ENCODE data around the gene CDK8. TPM values are rescaled to one million over a fixed set of nuclear protein-coding genes. Genes with fewer than 3 reads are reported as not detected.
"Not testable (repeated sequence)": the region's sequence is repeated elsewhere in the genome, so short reads cannot be mapped to it uniquely, and the experiment has no call there.

CDK8 gene
- total and polyA plus RNA-seq, 2 donors (not counting 3 experiments of a cell fraction or from before 2014, with no cell fraction given), result 12.2 to 13.3 TPM

DNA sequence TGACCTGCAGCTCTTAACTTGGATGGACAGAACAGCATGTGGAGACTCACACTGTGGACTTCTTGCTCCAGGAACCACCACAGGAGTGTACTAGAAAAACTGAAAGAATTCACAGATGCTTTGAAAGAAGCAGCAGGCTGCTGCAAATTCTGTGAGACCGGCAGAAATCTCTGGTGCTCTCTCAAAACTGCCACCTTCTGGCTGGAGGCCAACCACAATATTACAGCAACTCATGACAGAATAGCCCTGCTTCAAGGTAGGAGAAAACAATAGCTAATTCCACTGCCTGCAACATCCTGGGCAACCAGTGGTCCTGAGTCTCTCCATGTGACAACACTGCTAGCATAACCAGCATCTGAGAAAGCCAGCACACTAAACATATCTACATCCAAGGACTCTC lies 26.9 kb downstream of the CDK8 start:
- H3K4me2 ChIP-seq (ENCODE audit: insufficient read depth, low read length), result no peak overlapping the region
- H3K4me1 ChIP-seq (ENCODE audit: control insufficient read depth, extremely low read depth, insufficient read depth, low read length), result no peaks in the 10 kb centered on the region
- no peak overlapping the region for H3K27ac ChIP-seq (ENCODE audit: insufficient read depth, low read depth, low read length)
- no peaks in the 10 kb centered on the region for H3K27me3 ChIP-seq (ENCODE audit: control insufficient read depth in 2 of 2, insufficient read depth in 2 of 2, low read length in 2 of 2)
- no peaks in the 10 kb centered on the region for H3K9me1 ChIP-seq (replicated peaks; ENCODE audit: control insufficient read depth, extremely low read depth, insufficient read depth, low read length)
- intact Hi-C loops (cut with micrococcal nuclease), result no loop called here
- dilution Hi-C loops (cut with MboI; ENCODE audit: extremely low pct_ligation_motif_present, low sequenced_read_pairs), result no loop called here
- H4K20me1 ChIP-seq (replicated peaks; ENCODE audit: control insufficient read depth, extremely low read depth, insufficient read depth, low read length), result no peaks in the 10 kb centered on the region
- H3K9me3 ChIP-seq (replicated peaks; ENCODE audit: control insufficient read depth, insufficient read depth, low read length), result no peaks in the 10 kb centered on the region
- no TSS peak for BruUV-seq (replicated peaks)
- ChIA-PET CTCF (interaction anchor here (0.8 to 2.2 kb wide), 4 partner anchors 10 to 418 kb away, joined by 3 to 6 read pairs (median 4); no protein-coding TSS in a partner anchor), POLR2A (no interaction called here)
- H3K79me2 ChIP-seq (ENCODE audit: control insufficient read depth, insufficient read depth, low read length), result peaks cover 10% of the 10 kb centered on the region
- H3K4me3 ChIP-seq (replicated peaks in 1 of 3; ENCODE audit: insufficient read depth in 1 of 3, low read depth in 1 of 3, low read length in 3 of 3), result no peak overlapping the region
- H3K36me3 ChIP-seq (ENCODE audit: control insufficient read depth in 2 of 2, extremely low read depth in 1 of 2, insufficient read depth in 2 of 2, low read length in 2 of 2), result no peaks in the 10 kb centered on the region
- H2AFZ ChIP-seq (ENCODE audit: low read depth, low read length), result no peak overlapping the region
- FAIRE-seq, result no peak
- no peak overlapping the region for H3K9ac ChIP-seq (replicated peaks; ENCODE audit: extremely low read depth, insufficient read depth, low read length)
- TF ChIP-seq FOS (IDR thresholded peaks at IDR 0.05; ENCODE audit: borderline replicate concordance, insufficient read depth, low read length), result no peak
- TF ChIP-seq MYC (IDR thresholded peaks at IDR 0.05; ENCODE audit: low read depth, low read length), result no peak
- TF ChIP-seq JUN (IDR thresholded peaks at IDR 0.05; ENCODE audit: borderline replicate concordance, insufficient read depth, insufficient read length, low read depth), result no peak
- no peak for TF ChIP-seq MAX (IDR thresholded peaks at IDR 0.05; ENCODE audit: insufficient read depth, insufficient read length)
- TF ChIP-seq POLR2AphosphoS5 (IDR thresholded peaks at IDR 0.05; ENCODE audit: insufficient read depth, low read depth, low read length), result no peak
- no peak for TF ChIP-seq CTCF (IDR thresholded peaks at IDR 0.05; ENCODE audit: extremely low read depth in 1 of 2, insufficient read depth in 1 of 2, low read depth in 1 of 2, low read length in 2 of 2)
- no peak for TF ChIP-seq POLR2A (IDR thresholded peaks at IDR 0.05; ENCODE audit: low read depth, low read length)
- no peak for TF ChIP-seq EZH2 (IDR thresholded peaks at IDR 0.05; ENCODE audit: borderline replicate concordance, low read depth, low read length, severe bottlenecking)
- TF ChIP-seq GATA2 (IDR thresholded peaks at IDR 0.05; ENCODE audit: insufficient read depth, insufficient read length, low read depth, low read length), result no peak
- peak; percentile 27 for DNase-seq (ENCODE audit: low read depth, low spot score)

DNA sequence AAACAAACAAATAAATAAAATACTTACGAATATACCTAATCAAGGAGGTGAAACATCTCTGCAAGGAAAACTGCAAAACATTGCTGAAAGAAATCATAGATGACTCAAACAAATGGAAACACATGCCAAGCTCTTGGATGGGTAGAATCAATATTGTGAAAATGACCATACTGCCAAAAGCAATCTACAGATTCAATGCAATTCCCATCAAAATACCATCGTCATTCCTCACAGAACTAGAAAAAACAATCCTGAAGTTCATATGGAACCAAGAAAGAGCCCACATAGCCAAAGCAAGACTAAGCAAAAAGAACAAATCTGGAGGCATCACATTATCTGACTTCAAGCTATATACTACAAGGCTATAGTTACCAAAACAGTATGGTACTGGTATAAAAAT lies 32.0 kb downstream of the CDK8 start:
- DNase-seq (ENCODE audit: low read depth, low spot score); H2AFZ ChIP-seq (ENCODE audit: low read depth, low read length); H4K20me1 ChIP-seq (replicated peaks; ENCODE audit: control insufficient read depth, extremely low read depth, insufficient read depth, low read length); H3K4me1 ChIP-seq (ENCODE audit: control insufficient read depth, extremely low read depth, insufficient read depth, low read length); H3K4me2 ChIP-seq (ENCODE audit: insufficient read depth, low read length); FAIRE-seq; H3K9me1 ChIP-seq (replicated peaks; ENCODE audit: control insufficient read depth, extremely low read depth, insufficient read depth, low read length); H3K9ac ChIP-seq (replicated peaks; ENCODE audit: extremely low read depth, insufficient read depth, low read length); H3K9me3 ChIP-seq (replicated peaks; ENCODE audit: control insufficient read depth, insufficient read depth, low read length); H3K4me3 ChIP-seq (replicated peaks in 1 of 3; ENCODE audit: insufficient read depth in 1 of 3, low read depth in 1 of 3, low read length in 3 of 3); H3K79me2 ChIP-seq (ENCODE audit: control insufficient read depth, insufficient read depth, low read length); dilution Hi-C loops (cut with MboI; ENCODE audit: extremely low pct_ligation_motif_present, low sequenced_read_pairs); BruUV-seq (replicated peaks); H3K36me3 ChIP-seq (ENCODE audit: control insufficient read depth in 2 of 2, extremely low read depth in 1 of 2, insufficient read depth in 2 of 2, low read length in 2 of 2); H3K27me3 ChIP-seq (ENCODE audit: control insufficient read depth in 2 of 2, insufficient read depth in 2 of 2, low read length in 2 of 2); CTCF ChIA-PET; intact Hi-C loops (cut with micrococcal nuclease); POLR2A ChIA-PET; H3K27ac ChIP-seq (ENCODE audit: insufficient read depth, low read depth, low read length): not testable (repeated sequence)

- H3K4me2 ChIP-seq (ENCODE audit: insufficient read depth, low read length); H3K27me3 ChIP-seq (ENCODE audit: control insufficient read depth in 2 of 2, insufficient read depth in 2 of 2, low read length in 2 of 2); H2AFZ ChIP-seq (ENCODE audit: low read depth, low read length); H3K36me3 ChIP-seq (ENCODE audit: control insufficient read depth in 2 of 2, extremely low read depth in 1 of 2, insufficient read depth in 2 of 2, low read length in 2 of 2); H3K9ac ChIP-seq (replicated peaks; ENCODE audit: extremely low read depth, insufficient read depth, low read length); FAIRE-seq; BruUV-seq (replicated peaks); H3K79me2 ChIP-seq (ENCODE audit: control insufficient read depth, insufficient read depth, low read length); H3K9me1 ChIP-seq (replicated peaks; ENCODE audit: control insufficient read depth, extremely low read depth, insufficient read depth, low read length); H3K4me3 ChIP-seq (replicated peaks in 1 of 3; ENCODE audit: insufficient read depth in 1 of 3, low read depth in 1 of 3, low read length in 3 of 3); DNase-seq (ENCODE audit: low read depth, low spot score); dilution Hi-C loops (cut with MboI; ENCODE audit: extremely low pct_ligation_motif_present, low sequenced_read_pairs); H4K20me1 ChIP-seq (replicated peaks; ENCODE audit: control insufficient read depth, extremely low read depth, insufficient read depth, low read length); H3K4me1 ChIP-seq (ENCODE audit: control insufficient read depth, extremely low read depth, insufficient read depth, low read length); H3K27ac ChIP-seq (ENCODE audit: insufficient read depth, low read depth, low read length); H3K9me3 ChIP-seq (replicated peaks; ENCODE audit: control insufficient read depth, insufficient read depth, low read length); intact Hi-C loops (cut with micrococcal nuclease): not testable (repeated sequence)
- ChIA-PET POLR2A (interaction anchor here (0.6 kb wide), 1 partner anchor 11 kb away, joined by 3 read pairs; no protein-coding TSS in a partner anchor), CTCF (interaction anchor here (0.7 to 1.8 kb wide), 2 partner anchors 14 to 15 kb away, joined by 3 to 5 read pairs; no protein-coding TSS in a partner anchor)
Measured at GRCh38 chr13:26288838-26289237, 34.9 kb downstream of the CDK8 start.
